ENCODE results near the gene TIMD4.
"Not testable (repeated sequence)": the region's sequence is repeated elsewhere in the genome, so short reads cannot be mapped to it uniquely, and the experiment has no call there.

Gene TIMD4

GRCh38 chr5:156949424-156949823 is 13.6 kb downstream of the TIMD4 start:
- DNase-seq (ENCODE audit: low read depth): no peak
- no peak for TF ChIP-seq CTCF (IDR thresholded peaks at IDR 0.05; ENCODE audit: control insufficient read depth, insufficient read depth, low read depth, low read length, missing control alignments)
- no peak overlapping the region for H3K4me3 ChIP-seq (ENCODE audit: control insufficient read depth, low read depth, low read length)

- DNase-seq (ENCODE audit: low read depth): no peak
- TF ChIP-seq CTCF (IDR thresholded peaks at IDR 0.05; ENCODE audit: control insufficient read depth, insufficient read depth, low read depth, low read length, missing control alignments): no peak
- H3K4me3 ChIP-seq (ENCODE audit: control insufficient read depth, low read depth, low read length): no peak overlapping the region
These were observed 15.1 kb downstream of the TIMD4 start for GRCh38 chr5:156947925-156948324.

- TF ChIP-seq CTCF (IDR thresholded peaks at IDR 0.05; ENCODE audit: control insufficient read depth, insufficient read depth, low read depth, low read length, missing control alignments): no peak
- H3K4me3 ChIP-seq (ENCODE audit: control insufficient read depth, low read depth, low read length): no peak overlapping the region
- DNase-seq (ENCODE audit: low read depth): no peak
These were observed 21.0 kb downstream of the TIMD4 start for GRCh38 chr5:156942064-156942463.

- DNase-seq (ENCODE audit: low read depth); H3K4me3 ChIP-seq (ENCODE audit: control insufficient read depth, low read depth, low read length): not testable (repeated sequence)
These were observed 22.6 kb downstream of the TIMD4 start for GRCh38 chr5:156940462-156940861.

- no peak overlapping the region for H3K4me3 ChIP-seq (ENCODE audit: control insufficient read depth, low read depth, low read length)
- TF ChIP-seq CTCF (IDR thresholded peaks at IDR 0.05; ENCODE audit: control insufficient read depth, insufficient read depth, low read depth, low read length, missing control alignments): no peak
- no peak for DNase-seq (ENCODE audit: low read depth)
These were observed 26.1 kb downstream of the TIMD4 start for GRCh38 chr5:156936972-156937371.

- TF ChIP-seq CTCF (IDR thresholded peaks at IDR 0.05; ENCODE audit: control insufficient read depth, insufficient read depth, low read depth, low read length, missing control alignments): peak; percentile 26
- DNase-seq (ENCODE audit: low read depth): no peak
- H3K4me3 ChIP-seq (ENCODE audit: control insufficient read depth, low read depth, low read length): no peak overlapping the region
These were observed 28.4 kb downstream of the TIMD4 start for GRCh38 chr5:156934450-156935211.

- H3K4me3 ChIP-seq (ENCODE audit: control insufficient read depth, low read depth, low read length): no peak overlapping the region
- no peak for DNase-seq (ENCODE audit: low read depth)
- TF ChIP-seq CTCF (IDR thresholded peaks at IDR 0.05; ENCODE audit: control insufficient read depth, insufficient read depth, low read depth, low read length, missing control alignments): no peak
These were observed 33.6 kb downstream of the TIMD4 start for GRCh38 chr5:156929366-156929948.
